HL-60/S4 treated with retinoic acid at 250 ng/mL for 4 days and 3 days (cell line): ENCODE results near the gene NOP14.
"Not testable (repeated sequence)": the region's sequence is repeated elsewhere in the genome, so short reads cannot be mapped to it uniquely, and the experiment has no call there.

Source experiments
- in situ Hi-C: fragments of 300-500 bp; cut with MboI; formaldehyde crosslinking; loops from 2 replicates; pipeline ENCODE4 v1.7.0; 2022; ENCODE audit warnings: low sequenced_read_pairs

NOP14 gene

GRCh38 chr4:2962614-2963174 is 512 bp downstream of the NOP14 start:
- in situ Hi-C loops = no loop called here

- in situ Hi-C loops = no loop called here
These were observed 1.3 kb downstream of the NOP14 start for GRCh38 chr4:2961811-2962441.

GRCh38 chr4:2961421-2961810 is 1.8 kb downstream of the NOP14 start:
- in situ Hi-C loops = no loop called here

- in situ Hi-C loops = not testable (repeated sequence)
These were observed 2.8 kb downstream of the NOP14 start for GRCh38 chr4:2960450-2960849.

GRCh38 chr4:2958446-2958845 is 4.8 kb downstream of the NOP14 start:
- in situ Hi-C loops = no loop called here

- in situ Hi-C loops = not testable (repeated sequence)
These were observed 7.8 kb downstream of the NOP14 start for GRCh38 chr4:2955186-2956044.

GRCh38 chr4:2954358-2955185 is 8.6 kb downstream of the NOP14 start:
- in situ Hi-C loops = no loop called here

GRCh38 chr4:2953496-2953895 is 9.7 kb downstream of the NOP14 start:
- in situ Hi-C loops = no loop called here

GRCh38 chr4:2950221-2950989 is 12.8 kb downstream of the NOP14 start:
- in situ Hi-C loops = no loop called here

- in situ Hi-C loops = no loop called here
These were observed 13.5 kb downstream of the NOP14 start for GRCh38 chr4:2949782-2950125.

- in situ Hi-C loops = no loop called here
These were observed 14.1 kb downstream of the NOP14 start for GRCh38 chr4:2948895-2949781.

GRCh38 chr4:2947926-2948325 is 15.3 kb downstream of the NOP14 start:
- in situ Hi-C loops = no loop called here

- in situ Hi-C loops = no loop called here
These were observed 16.2 kb downstream of the NOP14 start for GRCh38 chr4:2946812-2947600.

GRCh38 chr4:2945619-2946604 is 17.3 kb downstream of the NOP14 start:
- in situ Hi-C loops = not testable (repeated sequence)

- in situ Hi-C loops = no loop called here
These were observed 18.4 kb downstream of the NOP14 start for GRCh38 chr4:2944586-2945526.

- in situ Hi-C loops = no loop called here
These were observed 19.1 kb downstream of the NOP14 start for GRCh38 chr4:2944091-2944482.
